Activated B cell treated with CpG ODN at 0.5 μM for 24 hours (primary cell): ENCODE results near the gene FLG. TPM values are rescaled to one million over a fixed set of nuclear protein-coding genes. Genes with fewer than 3 reads are reported as not detected.
"Not testable (repeated sequence)": the region's sequence is repeated elsewhere in the genome, so short reads cannot be mapped to it uniquely, and the experiment has no call there.

Source experiments
- ATAC-seq: fragments of 200-7000 bp; cut with Tn5 transposase; one replicate; pipeline ENCODE4 v1.10.0; 2021; ENCODE audit warnings: low read depth, mild to moderate bottlenecking, moderate library complexity
- CTCF ChIA-PET: fragments of 350-600 bp; sonication (Branson Sonifier 250); formaldehyde crosslinking; loops from one replicate; lab custom pipeline; 2021; ENCODE audit warnings: antibody characterized with exemption; lab: Charles Lee
- POLR2A ChIA-PET: fragments of 350-600 bp; sonication (Branson Sonifier 250); formaldehyde crosslinking; loops from one replicate; lab custom pipeline; 2021; ENCODE audit warnings: antibody characterized with exemption; lab: Charles Lee
- DNase-seq: peaks from one replicate; pipeline ENCODE4 v3.0.0; 2022
- H3K27ac Mint-ChIP-seq: one replicate; pipeline ENCODE4 v1.8.0; 2020; ENCODE audit warnings: mixed read lengths
- H3K27me3 Mint-ChIP-seq: one replicate; pipeline ENCODE4 v1.8.0; 2021; ENCODE audit warnings: mixed read lengths
- H3K36me3 Mint-ChIP-seq: one replicate; pipeline ENCODE4 v1.8.0; 2021; ENCODE audit warnings: low read depth, mixed read lengths
- H3K4me1 Mint-ChIP-seq: one replicate; pipeline ENCODE4 v1.8.0; 2021; ENCODE audit warnings: mixed read lengths
- H3K4me3 Mint-ChIP-seq: one replicate; pipeline ENCODE4 v1.8.0; 2020; ENCODE audit warnings: mild to moderate bottlenecking, mixed read lengths
- H3K9me3 Mint-ChIP-seq: one replicate; pipeline ENCODE4 v1.8.0; 2020; ENCODE audit warnings: mixed read lengths
- intact Hi-C: fragments of 100-400 bp; cut with micrococcal nuclease; formaldehyde crosslinking; loops from one replicate; pipeline ENCODE4 v1.15.1; 2024
- total RNA-seq: library from RNA; stranded (reverse); gene quantifications from 2 replicates; pipeline ENCODE4 v1.2.3, GENCODE V29; 2022
- TF ChIP-seq, protein P1 (sequence below): fragments of 200-600 bp; IDR thresholded peaks from one replicate; pipeline ENCODE4 v1.8.0; 2022; ENCODE audit warnings: antibody characterized with exemption, mild to moderate bottlenecking

The FLG gene
- total RNA-seq, 1 donor from 2014 or later, result not detected

DNA sequence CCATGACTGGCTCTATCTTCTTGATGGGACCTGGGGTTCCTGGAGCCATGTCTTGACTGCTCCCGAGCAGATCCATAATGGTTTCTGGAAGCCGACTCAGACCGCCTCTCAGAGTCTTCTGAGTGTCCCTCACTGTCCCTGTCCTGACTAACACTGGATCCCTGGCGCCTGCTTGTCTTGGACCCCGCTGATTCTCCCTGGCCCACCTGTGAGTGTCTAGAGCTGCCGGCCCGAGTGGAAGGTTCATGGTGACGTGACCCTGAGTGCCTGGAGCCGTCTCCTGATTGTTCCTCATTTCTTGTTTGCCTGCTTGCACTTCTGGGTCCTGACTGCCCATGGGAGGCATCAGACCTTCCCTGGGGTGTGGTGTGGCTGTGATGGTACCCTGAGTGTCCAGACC lies 15.1 kb downstream of the FLG start:
- ChIA-PET POLR2A (no interaction called here), CTCF (no interaction called here)
- no peak for ATAC-seq
- H3K9me3 Mint-ChIP-seq, result peaks cover 2% of the 10 kb centered on the region
- intact Hi-C loops, result no loop called here
- H3K36me3 Mint-ChIP-seq, result no peaks in the 10 kb centered on the region
- H3K27me3 Mint-ChIP-seq, result no peaks in the 10 kb centered on the region
- no peak overlapping the region for H3K4me3 Mint-ChIP-seq
- no peaks in the 10 kb centered on the region for H3K4me1 Mint-ChIP-seq
- TF ChIP-seq, protein P1, sequence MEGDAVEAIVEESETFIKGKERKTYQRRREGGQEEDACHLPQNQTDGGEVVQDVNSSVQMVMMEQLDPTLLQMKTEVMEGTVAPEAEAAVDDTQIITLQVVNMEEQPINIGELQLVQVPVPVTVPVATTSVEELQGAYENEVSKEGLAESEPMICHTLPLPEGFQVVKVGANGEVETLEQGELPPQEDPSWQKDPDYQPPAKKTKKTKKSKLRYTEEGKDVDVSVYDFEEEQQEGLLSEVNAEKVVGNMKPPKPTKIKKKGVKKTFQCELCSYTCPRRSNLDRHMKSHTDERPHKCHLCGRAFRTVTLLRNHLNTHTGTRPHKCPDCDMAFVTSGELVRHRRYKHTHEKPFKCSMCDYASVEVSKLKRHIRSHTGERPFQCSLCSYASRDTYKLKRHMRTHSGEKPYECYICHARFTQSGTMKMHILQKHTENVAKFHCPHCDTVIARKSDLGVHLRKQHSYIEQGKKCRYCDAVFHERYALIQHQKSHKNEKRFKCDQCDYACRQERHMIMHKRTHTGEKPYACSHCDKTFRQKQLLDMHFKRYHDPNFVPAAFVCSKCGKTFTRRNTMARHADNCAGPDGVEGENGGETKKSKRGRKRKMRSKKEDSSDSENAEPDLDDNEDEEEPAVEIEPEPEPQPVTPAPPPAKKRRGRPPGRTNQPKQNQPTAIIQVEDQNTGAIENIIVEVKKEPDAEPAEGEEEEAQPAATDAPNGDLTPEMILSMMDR, result no peak
- H3K27ac Mint-ChIP-seq, result no peak overlapping the region
- no peak for DNase-seq

DNA sequence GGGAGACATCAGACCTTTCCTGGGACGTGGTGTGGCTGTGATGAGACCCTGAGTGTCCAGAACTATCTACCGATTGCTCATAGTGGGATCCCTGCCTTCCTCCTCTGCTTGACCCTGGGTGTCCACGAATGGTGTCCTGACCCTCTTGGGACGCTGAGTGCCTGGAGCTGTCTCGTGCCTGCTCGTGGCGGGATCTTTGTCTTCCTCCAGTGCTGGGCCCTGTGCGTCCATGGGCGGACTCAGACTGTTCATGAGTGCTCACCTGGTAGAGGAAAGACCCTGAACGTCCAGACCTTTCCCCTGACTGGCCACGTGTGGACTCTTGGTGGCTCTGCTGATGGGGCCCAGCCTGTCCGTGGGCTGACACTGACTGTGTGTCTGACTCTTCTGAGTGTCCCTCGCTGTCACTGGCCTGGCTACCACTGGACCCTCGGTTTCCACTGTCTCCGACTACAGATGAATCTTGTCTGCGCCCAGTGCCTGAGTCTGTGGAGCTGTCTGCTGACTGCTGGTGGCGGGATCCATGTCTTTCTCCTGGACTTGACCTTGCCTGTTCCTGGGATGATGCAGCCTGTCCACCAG lies 15.6 kb downstream of the FLG start:
- H3K27ac Mint-ChIP-seq, CTCF ChIA-PET, POLR2A ChIA-PET, intact Hi-C loops, H3K4me1 Mint-ChIP-seq, H3K4me3 Mint-ChIP-seq, H3K27me3 Mint-ChIP-seq, DNase-seq, H3K36me3 Mint-ChIP-seq, H3K9me3 Mint-ChIP-seq, ATAC-seq: not testable (repeated sequence)

DNA sequence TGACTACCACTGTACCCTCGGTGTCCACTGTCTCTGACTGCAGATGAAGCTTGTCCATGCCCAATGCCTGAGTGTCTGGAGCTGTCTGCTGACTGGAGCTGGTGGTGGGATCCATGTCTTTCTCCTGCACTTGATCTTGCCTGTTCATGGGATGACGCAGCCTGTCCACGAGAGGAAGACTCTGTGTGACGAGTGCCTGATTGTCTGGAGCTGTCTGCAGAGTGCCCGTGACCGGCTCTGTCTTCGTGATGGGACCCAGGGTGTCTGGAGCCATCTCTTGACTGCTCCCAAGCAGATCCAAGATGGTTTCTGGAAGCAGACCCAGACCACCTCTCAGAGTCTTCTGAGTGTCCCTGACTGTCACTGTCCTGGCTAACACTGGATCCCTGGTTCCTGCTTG lies 16.3 kb downstream of the FLG start:
- H3K4me3 Mint-ChIP-seq, POLR2A ChIA-PET, H3K4me1 Mint-ChIP-seq, H3K27me3 Mint-ChIP-seq, H3K9me3 Mint-ChIP-seq, CTCF ChIA-PET, H3K27ac Mint-ChIP-seq, H3K36me3 Mint-ChIP-seq, DNase-seq, ATAC-seq, intact Hi-C loops: not testable (repeated sequence)

DNA sequence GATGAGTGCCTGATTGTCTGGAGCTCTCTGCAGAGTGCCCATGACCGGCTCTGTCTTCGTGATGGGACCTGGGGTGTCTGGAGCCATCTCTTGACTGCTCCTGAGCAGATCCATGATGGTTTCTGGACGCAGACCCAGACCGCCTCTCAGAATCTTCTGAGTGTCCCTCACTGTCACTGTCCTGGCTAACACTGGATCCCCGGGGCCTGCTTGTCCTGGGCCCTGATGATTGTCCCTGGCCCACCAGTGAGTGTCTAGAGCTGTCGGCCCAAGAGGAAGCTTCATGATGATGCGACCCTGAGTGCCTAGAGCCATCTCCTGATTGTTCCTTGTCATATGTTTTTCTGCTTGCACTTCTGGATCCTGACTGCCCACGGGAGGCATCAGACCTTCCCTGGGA lies 17.1 kb downstream of the FLG start:
- H3K9me3 Mint-ChIP-seq, DNase-seq, H3K36me3 Mint-ChIP-seq, H3K4me3 Mint-ChIP-seq, intact Hi-C loops, H3K4me1 Mint-ChIP-seq, ATAC-seq, CTCF ChIA-PET, POLR2A ChIA-PET, H3K27ac Mint-ChIP-seq, H3K27me3 Mint-ChIP-seq: not testable (repeated sequence)

DNA sequence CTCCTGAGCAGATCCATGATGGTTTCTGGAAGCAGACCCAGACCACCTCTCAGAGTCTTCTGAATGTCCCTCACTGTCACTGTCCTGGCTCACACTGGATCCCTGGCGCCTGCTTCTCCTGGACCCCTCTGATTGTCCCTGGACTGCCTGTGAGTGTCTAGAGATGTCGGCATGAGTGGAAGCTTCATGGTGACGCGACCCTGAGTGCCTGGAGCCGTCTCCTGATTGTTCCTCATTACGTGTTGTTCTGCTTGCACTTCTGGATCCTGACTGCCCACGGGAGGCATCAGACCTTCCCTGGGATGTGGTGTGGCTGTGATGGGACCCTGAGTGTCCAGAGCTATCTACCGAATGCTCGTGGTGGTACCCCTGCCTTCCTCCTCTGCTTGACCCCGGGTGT lies 18.9 kb downstream of the FLG start:
- intact Hi-C loops, H3K27ac Mint-ChIP-seq, H3K36me3 Mint-ChIP-seq, H3K4me3 Mint-ChIP-seq, H3K9me3 Mint-ChIP-seq, H3K27me3 Mint-ChIP-seq, POLR2A ChIA-PET, CTCF ChIA-PET, DNase-seq, H3K4me1 Mint-ChIP-seq, ATAC-seq: not testable (repeated sequence)

DNA sequence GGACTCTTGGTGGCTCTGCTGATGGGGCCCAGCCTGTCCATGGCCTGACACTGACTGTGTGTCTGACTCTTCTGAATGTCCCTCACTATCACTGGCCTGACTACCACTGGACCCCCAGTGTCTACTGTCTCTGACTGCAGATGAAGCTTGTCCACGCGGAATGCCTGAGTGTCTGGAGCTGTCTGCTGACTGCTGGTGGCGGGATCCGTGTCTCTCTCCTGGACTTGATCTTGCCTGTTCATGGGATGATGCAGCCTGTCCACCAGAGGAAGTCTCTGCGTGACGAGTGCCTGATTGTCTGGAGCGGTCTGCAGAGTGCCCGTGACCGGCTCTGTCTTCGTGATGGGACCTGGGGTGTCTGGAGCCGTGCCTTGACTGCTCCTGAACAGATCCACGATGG lies 20.3 kb downstream of the FLG start:
- H3K4me1 Mint-ChIP-seq, CTCF ChIA-PET, intact Hi-C loops, H3K27me3 Mint-ChIP-seq, H3K4me3 Mint-ChIP-seq, H3K27ac Mint-ChIP-seq, H3K9me3 Mint-ChIP-seq, H3K36me3 Mint-ChIP-seq, DNase-seq, ATAC-seq, POLR2A ChIA-PET: not testable (repeated sequence)

DNA sequence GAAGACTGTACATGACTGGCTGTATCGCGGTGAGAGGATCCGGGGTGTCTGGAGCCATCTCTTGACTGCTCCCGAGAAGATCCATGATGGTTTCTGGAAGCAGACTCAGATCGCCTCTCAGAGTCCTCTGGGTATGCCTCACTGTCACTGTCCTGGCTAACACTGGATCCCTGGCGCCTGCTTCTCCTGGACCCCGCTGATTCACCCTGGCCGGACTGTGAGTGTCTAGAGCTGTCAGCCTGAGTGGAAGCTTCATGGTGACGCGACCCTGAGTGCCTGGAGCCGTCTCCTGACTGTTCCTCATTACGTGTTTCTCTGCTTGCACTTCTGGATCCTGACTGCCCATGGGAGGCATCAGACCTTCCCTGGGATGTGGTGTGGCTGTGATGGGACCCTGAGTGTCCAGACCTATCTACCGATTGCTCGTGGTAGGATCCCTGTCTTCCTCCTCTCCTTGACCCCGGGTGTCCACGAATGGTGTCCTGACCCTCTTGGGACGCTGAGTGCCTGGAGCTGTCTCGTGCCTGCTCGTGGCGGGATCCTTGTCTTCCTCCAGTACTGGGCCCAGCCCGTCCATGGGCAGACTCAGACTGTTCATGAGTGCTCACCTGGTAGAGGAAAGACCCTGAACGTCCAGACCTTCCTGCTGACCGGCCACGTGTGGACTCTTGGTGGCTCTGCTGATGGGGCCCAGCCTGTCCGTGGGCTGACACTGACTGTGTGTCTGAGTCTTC lies 21.7 kb downstream of the FLG start:
- ATAC-seq, CTCF ChIA-PET, H3K4me3 Mint-ChIP-seq, POLR2A ChIA-PET, DNase-seq, H3K27ac Mint-ChIP-seq, H3K4me1 Mint-ChIP-seq, intact Hi-C loops, H3K36me3 Mint-ChIP-seq, H3K9me3 Mint-ChIP-seq, H3K27me3 Mint-ChIP-seq: not testable (repeated sequence)

DNA sequence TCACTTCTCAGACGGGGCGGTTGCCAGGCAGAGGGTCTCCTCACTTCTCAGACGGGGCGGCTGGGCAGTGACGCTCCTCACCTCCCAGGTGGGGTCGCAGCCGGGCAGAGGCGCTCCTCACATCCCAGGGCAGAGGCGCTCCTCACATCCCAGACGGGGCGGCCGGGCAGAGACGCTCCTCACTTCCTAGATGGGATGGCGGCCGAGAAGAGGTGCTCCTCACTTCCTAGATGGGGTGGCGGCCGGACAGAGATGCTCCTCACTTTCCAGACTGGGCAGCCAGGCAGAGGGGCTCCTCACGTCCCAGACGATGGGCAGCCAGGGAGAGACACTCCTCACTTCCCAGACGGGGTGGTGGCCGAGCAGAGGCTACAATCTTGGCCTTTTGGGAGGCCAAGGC lies 68.6 kb downstream of the FLG start:
- H3K9me3 Mint-ChIP-seq, DNase-seq, POLR2A ChIA-PET, H3K27ac Mint-ChIP-seq, H3K27me3 Mint-ChIP-seq, H3K4me1 Mint-ChIP-seq, ATAC-seq, H3K4me3 Mint-ChIP-seq, H3K36me3 Mint-ChIP-seq, intact Hi-C loops, CTCF ChIA-PET: not testable (repeated sequence)

Other genes starting within 250 kb of the FLG start
- not detected in 2 replicates for gene TCHHL1, start 236.2 kb downstream of the FLG start, total RNA-seq
- not detected in 2 replicates for gene TCHH, start 209.8 kb downstream of the FLG start, total RNA-seq
- not detected in 2 replicates for gene RPTN, start 166.0 kb downstream of the FLG start, total RNA-seq
- not detected in 2 replicates for gene HRNR, start 101.0 kb downstream of the FLG start, total RNA-seq
- not detected in 2 replicates for gene FLG2, start 34.8 kb upstream of the FLG start, total RNA-seq
- not detected in 2 replicates for gene CRNN, start 89.0 kb upstream of the FLG start, total RNA-seq
- not detected in 2 replicates for gene LCE5A, start 185.6 kb upstream of the FLG start, total RNA-seq
- gene CRCT1, start 189.2 kb upstream of the FLG start, total RNA-seq, result not detected in 2 replicates
- not detected in 2 replicates for gene LCE3E, start 241.5 kb upstream of the FLG start, total RNA-seq